HTR-8/SVneo (cell line): ENCODE data around the gene RIT2.

ENCODE experiments used
- DNase-seq: peaks from one replicate; pipeline ENCODE4 v3.0.0; 2011; ENCODE audit warnings: low spot score, mixed read lengths; ENCODE audit not compliant: insufficient read length
- FAIRE-seq: peaks from 2 replicates; lab custom pipeline; 2011; peaks lifted over from hg19 to GRCh38; lab: Jason Lieb, UNC

The RIT2 gene

GRCh38 chr18:42719221-42719620, 396.3 kb downstream of the RIT2 start:
- no peak for DNase-seq
- no peak for FAIRE-seq

GRCh38 chr18:42712065-42712464, 403.4 kb downstream of the RIT2 start:
- FAIRE-seq, result no peak
- DNase-seq, result no peak

- DNase-seq, result no peak
Observed at GRCh38 chr18:42707080-42707479, 408.4 kb downstream of the RIT2 start.

GRCh38 chr18:42706618-42707017, 408.9 kb downstream of the RIT2 start:
- no peak for FAIRE-seq
- no peak for DNase-seq

More at GRCh38 chr18:42707080-42707479, 408.4 kb downstream of the RIT2 start:
- no peak for FAIRE-seq

GRCh38 chr18:42706029-42706608, 409.4 kb downstream of the RIT2 start:
- FAIRE-seq, result no peak

More at GRCh38 chr18:42706029-42706608, 409.4 kb downstream of the RIT2 start:
- DNase-seq, result no peak
